ENCODE measurements around the gene ADCY2. TPM values are rescaled to one million over a fixed set of nuclear protein-coding genes. Genes with fewer than 3 reads are reported as not detected.

Gene ADCY2
- total and polyA plus RNA-seq, 2 experiments from 2014 or later: 2.2 to 4.7 TPM

- H3K27me3 ChIP-seq: no peaks in the 10 kb centered on the region
- DNase-seq (ENCODE audit: low read depth in 1 of 2, low spot score in 1 of 2): no peak
- H3K9me3 ChIP-seq (ENCODE audit: low read depth): no peaks in the 10 kb centered on the region
- TF ChIP-seq CTCF (IDR thresholded peaks at IDR 0.05; ENCODE audit: low read depth, low read length): no peak
- H3K36me3 ChIP-seq: no peaks in the 10 kb centered on the region
- no peaks in the 10 kb centered on the region for H3K4me1 ChIP-seq (ENCODE audit: low read depth)
- H3K27ac ChIP-seq: no peak overlapping the region
- no peak overlapping the region for H3K4me3 ChIP-seq
These were observed 282.1 kb downstream of the ADCY2 start for GRCh38 chr5:7678030-7678429.

- TF ChIP-seq CTCF (IDR thresholded peaks at IDR 0.05; ENCODE audit: low read depth, low read length): no peak
- H3K36me3 ChIP-seq: no peaks in the 10 kb centered on the region
- no peak for DNase-seq (ENCODE audit: low read depth in 1 of 2, low spot score in 1 of 2)
- H3K27ac ChIP-seq: no peak overlapping the region
- H3K4me3 ChIP-seq: no peak overlapping the region
- no peaks in the 10 kb centered on the region for H3K27me3 ChIP-seq
- no peaks in the 10 kb centered on the region for H3K9me3 ChIP-seq (ENCODE audit: low read depth)
- no peaks in the 10 kb centered on the region for H3K4me1 ChIP-seq (ENCODE audit: low read depth)
These were observed 283.7 kb downstream of the ADCY2 start for GRCh38 chr5:7679663-7680062.

- Histone ChIP-seq H3K4me1 (ENCODE audit: low read depth) (no peaks in the 10 kb centered on the region), H3K4me3 (no peak overlapping the region), H3K9me3 (ENCODE audit: low read depth) (no peaks in the 10 kb centered on the region), H3K27ac (no peak overlapping the region), H3K27me3 (no peaks in the 10 kb centered on the region), H3K36me3 (no peaks in the 10 kb centered on the region)
- no peak for TF ChIP-seq CTCF (IDR thresholded peaks at IDR 0.05; ENCODE audit: low read depth, low read length)
- DNase-seq (ENCODE audit: low read depth in 1 of 2, low spot score in 1 of 2): no peak
These were observed 284.3 kb downstream of the ADCY2 start for GRCh38 chr5:7680260-7680659.

- H3K9me3 ChIP-seq (ENCODE audit: low read depth): no peaks in the 10 kb centered on the region
- no peak overlapping the region for H3K4me3 ChIP-seq
- H3K27me3 ChIP-seq: no peaks in the 10 kb centered on the region
- peak in 1 of 2 donors; percentile 15 for DNase-seq (ENCODE audit: low read depth in 1 of 2, low spot score in 1 of 2)
- H3K4me1 ChIP-seq (ENCODE audit: low read depth): no peaks in the 10 kb centered on the region
- no peak for TF ChIP-seq CTCF (IDR thresholded peaks at IDR 0.05; ENCODE audit: low read depth, low read length)
- no peaks in the 10 kb centered on the region for H3K36me3 ChIP-seq
- no peak overlapping the region for H3K27ac ChIP-seq
These were observed 286.4 kb downstream of the ADCY2 start for GRCh38 chr5:7682379-7682778.

DNA sequence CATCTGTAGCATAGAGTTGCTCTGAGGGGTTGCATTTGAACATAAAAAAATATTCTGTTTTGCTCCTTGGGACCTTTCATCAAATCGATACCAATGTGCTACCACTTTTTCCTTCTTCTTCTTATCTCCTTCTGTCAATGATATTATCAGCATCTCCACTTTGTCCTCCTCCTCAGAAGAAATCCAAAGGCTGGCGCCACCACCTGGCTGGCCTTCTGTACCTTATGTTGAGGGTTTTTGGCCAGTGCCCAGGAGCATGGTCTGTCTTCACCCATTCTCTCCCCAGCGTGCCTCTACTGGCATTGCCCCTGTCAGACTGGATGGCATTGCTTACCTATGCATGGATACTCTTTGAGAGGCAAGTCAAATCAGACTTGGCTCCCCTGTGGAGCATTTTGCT is 287.8 kb downstream of the ADCY2 start:
- H3K9me3 ChIP-seq (ENCODE audit: low read depth): no peaks in the 10 kb centered on the region
- DNase-seq (ENCODE audit: low read depth in 1 of 2, low spot score in 1 of 2): no peak
- H3K27ac ChIP-seq: no peak overlapping the region
- no peaks in the 10 kb centered on the region for H3K27me3 ChIP-seq
- no peaks in the 10 kb centered on the region for H3K4me1 ChIP-seq (ENCODE audit: low read depth)
- no peak for TF ChIP-seq CTCF (IDR thresholded peaks at IDR 0.05; ENCODE audit: low read depth, low read length)
- H3K36me3 ChIP-seq: no peaks in the 10 kb centered on the region
- no peak overlapping the region for H3K4me3 ChIP-seq

DNA sequence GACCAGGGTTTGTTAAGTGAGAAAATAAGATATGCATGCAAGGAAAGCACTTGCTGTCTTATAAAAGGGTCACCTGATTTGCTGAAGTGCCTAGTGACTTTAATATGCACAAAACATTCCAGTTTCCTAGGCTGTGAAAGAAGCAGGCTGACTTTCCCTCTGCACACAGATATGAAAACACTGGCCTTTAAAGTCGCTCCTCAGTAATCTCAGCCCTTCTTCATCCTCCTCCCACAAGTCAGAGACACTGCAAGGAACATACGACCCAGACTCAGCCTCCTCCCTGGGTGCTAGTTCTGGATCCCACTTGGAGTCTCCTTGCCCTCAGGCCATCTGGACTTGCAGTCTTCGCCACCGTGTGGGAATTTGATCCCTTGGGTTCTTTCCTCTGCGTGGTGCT is 288.9 kb downstream of the ADCY2 start:
- H3K9me3 ChIP-seq (ENCODE audit: low read depth): no peaks in the 10 kb centered on the region
- no peaks in the 10 kb centered on the region for H3K36me3 ChIP-seq
- TF ChIP-seq CTCF (IDR thresholded peaks at IDR 0.05; ENCODE audit: low read depth, low read length): no peak
- DNase-seq (ENCODE audit: low read depth in 1 of 2, low spot score in 1 of 2): no peak
- no peaks in the 10 kb centered on the region for H3K27me3 ChIP-seq
- H3K27ac ChIP-seq: no peak overlapping the region
- H3K4me3 ChIP-seq: no peak overlapping the region
- H3K4me1 ChIP-seq (ENCODE audit: low read depth): no peaks in the 10 kb centered on the region

Measured in cardiac muscle cell (in vitro differentiated cells and primary cell).